GM23338 (cell line): ENCODE data around the gene PALLD. TPM values are rescaled to one million over a fixed set of nuclear protein-coding genes. Genes with fewer than 3 reads are reported as not detected.

Experiments used
- ATAC-seq: fragments of 200-7000 bp; cut with Tn5 transposase; 3 replicates; pipeline ENCODE4 v1.9.1; 2020
- DNase-seq: peaks from one replicate; pipeline ENCODE4 v3.0.0-alpha.2; 2015; ENCODE audit warnings: low spot score
- H2AFZ ChIP-seq: fragments of 200-600 bp; sonication (generic); 2 replicates; pipeline ENCODE4 v1.8.0; 2016; ENCODE audit warnings: antibody characterized with exemption, mild to moderate bottlenecking, moderate library complexity
- H3F3A ChIP-seq: fragments of 200-600 bp; sonication (generic); replicated peaks from 2 replicates; pipeline ENCODE4 v1.8.0; 2017; ENCODE audit warnings: antibody characterized with exemption, mixed run types, low read depth
- H3K27ac ChIP-seq: fragments of 200-600 bp; sonication (generic); 2 replicates; pipeline ENCODE4 v1.6.1; 2016; ENCODE audit warnings: low read depth
- H3K27me3 ChIP-seq: fragments of 200-600 bp; sonication (generic); 2 replicates; pipeline ENCODE4 v1.8.0; 2016; ENCODE audit warnings: mild to moderate bottlenecking, mixed run types, moderate library complexity; ENCODE audit not compliant: insufficient read depth
- H3K36me3 ChIP-seq: fragments of 200-600 bp; sonication (generic); 2 replicates; pipeline ENCODE4 v1.8.0; 2016; ENCODE audit warnings: mild to moderate bottlenecking; ENCODE audit not compliant: insufficient read depth
- H3K4me1 ChIP-seq: fragments of 200-600 bp; sonication (generic); 2 replicates; pipeline ENCODE4 v1.8.0; 2016; ENCODE audit warnings: mild to moderate bottlenecking, moderate library complexity; ENCODE audit not compliant: insufficient read depth
- H3K4me2 ChIP-seq: fragments of 200-600 bp; sonication (generic); 2 replicates; pipeline ENCODE4 v1.7.1; 2017; ENCODE audit warnings: mixed run types
- H3K4me3 ChIP-seq: fragments of 200-600 bp; sonication (generic); 2 replicates; pipeline ENCODE4 v1.6.1; 2016; ENCODE audit warnings: mixed run types
- H3K79me2 ChIP-seq: fragments of 200-600 bp; sonication (generic); replicated peaks from 2 replicates; pipeline ENCODE4 v1.8.0; 2017; ENCODE audit warnings: mild to moderate bottlenecking; ENCODE audit not compliant: insufficient read depth
- H3K9me2 ChIP-seq: fragments of 200-600 bp; sonication (generic); 2 replicates; pipeline ENCODE4 v1.8.0; 2017; ENCODE audit not compliant: insufficient read depth
- H4K20me1 ChIP-seq: fragments of 200-600 bp; sonication (generic); replicated peaks from 2 replicates; pipeline ENCODE4 v1.8.0; 2017; ENCODE audit warnings: mild to moderate bottlenecking; ENCODE audit not compliant: insufficient read depth
- H3K27ac Mint-ChIP-seq: 2 replicates; pipeline ENCODE4 v1.8.0; 2020; ENCODE audit warnings: inconsistent platforms, mild to moderate bottlenecking, moderate library complexity, mixed read lengths
- H3K27me3 Mint-ChIP-seq: 3 replicates; pipeline ENCODE4 v1.8.0; 2022; ENCODE audit warnings: low read depth, mild to moderate bottlenecking, moderate library complexity, mixed read lengths, inconsistent platforms; ENCODE audit not compliant: insufficient read depth, poor library complexity
- H3K36me3 Mint-ChIP-seq: 3 replicates; pipeline ENCODE4 v1.8.0; 2021; ENCODE audit warnings: low read depth, mild to moderate bottlenecking, inconsistent platforms, moderate library complexity, mixed read lengths
- H3K4me1 Mint-ChIP-seq: 3 replicates; pipeline ENCODE4 v1.8.0; 2020; ENCODE audit warnings: mild to moderate bottlenecking, inconsistent platforms, mixed read lengths
- H3K4me3 Mint-ChIP-seq: 3 replicates; pipeline ENCODE4 v1.8.0; 2021; ENCODE audit warnings: moderate library complexity, mild to moderate bottlenecking, inconsistent platforms, mixed read lengths
- H3K9me3 Mint-ChIP-seq: 3 replicates; pipeline ENCODE4 v1.8.0; 2020; ENCODE audit warnings: moderate library complexity, mild to moderate bottlenecking, inconsistent platforms, mixed read lengths
- NANOG ChIP-seq: IDR thresholded peaks from 2 replicates; pipeline ENCODE4 v1.6.1; 2016; ENCODE audit warnings: antibody characterized with exemption, borderline replicate concordance
- polyA plus RNA-seq: library from polyadenylated mRNA; unstranded; fragments of >200 nt; fragmentation: Nextera tagmentation; extraction: Ambion mirVana; gene quantifications from 2 replicates; pipeline ENCODE4 v1.2.1, GENCODE V29; 2016
- total RNA-seq: library from RNA; depleted of rRNA; stranded (reverse); fragments of >200 nt; shearing (Covaris generic); gene quantifications from 2 replicates; pipeline ENCODE4 v1.2.3, GENCODE V29; 2014
- TF ChIP-seq, protein P1 (sequence below), 2 experiments: fragments of 200-600 bp in 1 of 2; sonication (generic) in 1 of 2; conservative IDR thresholded peaks; 2 replicates each; pipeline versions ENCODE4 v1.5.1 to v1.6.1; 2016 to 2017; ENCODE audit warnings: antibody characterized with exemption in 2 of 2, low read depth in 2 of 2, mild to moderate bottlenecking in 2 of 2, moderate library complexity in 1 of 2
- TF ChIP-seq, protein P2 (sequence below): fragments of 250-450 bp; sonication (Bioruptor Pico); IDR thresholded peaks from 2 replicates; pipeline ENCODE4 v1.5.0; 2020; ENCODE audit warnings: mild to moderate bottlenecking, moderate library complexity

Gene PALLD
- total and polyA plus RNA-seq, 2 experiments from 2014 or later, result 13.1 to 30.2 TPM

DNA sequence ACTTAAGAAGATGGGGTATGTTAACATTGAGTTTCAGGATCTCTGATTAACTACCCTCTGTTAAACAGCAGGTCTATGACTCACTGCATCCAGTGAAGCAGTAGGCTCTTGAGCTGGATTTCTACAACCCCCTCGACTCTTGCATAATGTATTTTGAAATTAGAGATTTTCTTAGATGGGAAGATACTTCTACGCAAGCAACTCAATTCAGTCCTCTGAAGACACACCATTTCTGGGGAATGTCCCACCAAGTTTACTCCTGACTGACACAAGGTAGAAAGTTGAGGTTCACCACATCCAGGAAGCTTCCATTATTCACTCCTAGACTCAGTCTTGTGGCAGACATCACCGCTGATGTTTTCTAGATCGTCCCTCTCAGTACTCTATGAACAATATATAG lies 12.9 kb downstream of the PALLD start:
- TF ChIP-seq, protein P1, sequence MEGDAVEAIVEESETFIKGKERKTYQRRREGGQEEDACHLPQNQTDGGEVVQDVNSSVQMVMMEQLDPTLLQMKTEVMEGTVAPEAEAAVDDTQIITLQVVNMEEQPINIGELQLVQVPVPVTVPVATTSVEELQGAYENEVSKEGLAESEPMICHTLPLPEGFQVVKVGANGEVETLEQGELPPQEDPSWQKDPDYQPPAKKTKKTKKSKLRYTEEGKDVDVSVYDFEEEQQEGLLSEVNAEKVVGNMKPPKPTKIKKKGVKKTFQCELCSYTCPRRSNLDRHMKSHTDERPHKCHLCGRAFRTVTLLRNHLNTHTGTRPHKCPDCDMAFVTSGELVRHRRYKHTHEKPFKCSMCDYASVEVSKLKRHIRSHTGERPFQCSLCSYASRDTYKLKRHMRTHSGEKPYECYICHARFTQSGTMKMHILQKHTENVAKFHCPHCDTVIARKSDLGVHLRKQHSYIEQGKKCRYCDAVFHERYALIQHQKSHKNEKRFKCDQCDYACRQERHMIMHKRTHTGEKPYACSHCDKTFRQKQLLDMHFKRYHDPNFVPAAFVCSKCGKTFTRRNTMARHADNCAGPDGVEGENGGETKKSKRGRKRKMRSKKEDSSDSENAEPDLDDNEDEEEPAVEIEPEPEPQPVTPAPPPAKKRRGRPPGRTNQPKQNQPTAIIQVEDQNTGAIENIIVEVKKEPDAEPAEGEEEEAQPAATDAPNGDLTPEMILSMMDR (conservative IDR thresholded peaks at IDR 0.05; ENCODE audit: low read depth in 2 of 2), result no peak
- TF ChIP-seq, protein P2, sequence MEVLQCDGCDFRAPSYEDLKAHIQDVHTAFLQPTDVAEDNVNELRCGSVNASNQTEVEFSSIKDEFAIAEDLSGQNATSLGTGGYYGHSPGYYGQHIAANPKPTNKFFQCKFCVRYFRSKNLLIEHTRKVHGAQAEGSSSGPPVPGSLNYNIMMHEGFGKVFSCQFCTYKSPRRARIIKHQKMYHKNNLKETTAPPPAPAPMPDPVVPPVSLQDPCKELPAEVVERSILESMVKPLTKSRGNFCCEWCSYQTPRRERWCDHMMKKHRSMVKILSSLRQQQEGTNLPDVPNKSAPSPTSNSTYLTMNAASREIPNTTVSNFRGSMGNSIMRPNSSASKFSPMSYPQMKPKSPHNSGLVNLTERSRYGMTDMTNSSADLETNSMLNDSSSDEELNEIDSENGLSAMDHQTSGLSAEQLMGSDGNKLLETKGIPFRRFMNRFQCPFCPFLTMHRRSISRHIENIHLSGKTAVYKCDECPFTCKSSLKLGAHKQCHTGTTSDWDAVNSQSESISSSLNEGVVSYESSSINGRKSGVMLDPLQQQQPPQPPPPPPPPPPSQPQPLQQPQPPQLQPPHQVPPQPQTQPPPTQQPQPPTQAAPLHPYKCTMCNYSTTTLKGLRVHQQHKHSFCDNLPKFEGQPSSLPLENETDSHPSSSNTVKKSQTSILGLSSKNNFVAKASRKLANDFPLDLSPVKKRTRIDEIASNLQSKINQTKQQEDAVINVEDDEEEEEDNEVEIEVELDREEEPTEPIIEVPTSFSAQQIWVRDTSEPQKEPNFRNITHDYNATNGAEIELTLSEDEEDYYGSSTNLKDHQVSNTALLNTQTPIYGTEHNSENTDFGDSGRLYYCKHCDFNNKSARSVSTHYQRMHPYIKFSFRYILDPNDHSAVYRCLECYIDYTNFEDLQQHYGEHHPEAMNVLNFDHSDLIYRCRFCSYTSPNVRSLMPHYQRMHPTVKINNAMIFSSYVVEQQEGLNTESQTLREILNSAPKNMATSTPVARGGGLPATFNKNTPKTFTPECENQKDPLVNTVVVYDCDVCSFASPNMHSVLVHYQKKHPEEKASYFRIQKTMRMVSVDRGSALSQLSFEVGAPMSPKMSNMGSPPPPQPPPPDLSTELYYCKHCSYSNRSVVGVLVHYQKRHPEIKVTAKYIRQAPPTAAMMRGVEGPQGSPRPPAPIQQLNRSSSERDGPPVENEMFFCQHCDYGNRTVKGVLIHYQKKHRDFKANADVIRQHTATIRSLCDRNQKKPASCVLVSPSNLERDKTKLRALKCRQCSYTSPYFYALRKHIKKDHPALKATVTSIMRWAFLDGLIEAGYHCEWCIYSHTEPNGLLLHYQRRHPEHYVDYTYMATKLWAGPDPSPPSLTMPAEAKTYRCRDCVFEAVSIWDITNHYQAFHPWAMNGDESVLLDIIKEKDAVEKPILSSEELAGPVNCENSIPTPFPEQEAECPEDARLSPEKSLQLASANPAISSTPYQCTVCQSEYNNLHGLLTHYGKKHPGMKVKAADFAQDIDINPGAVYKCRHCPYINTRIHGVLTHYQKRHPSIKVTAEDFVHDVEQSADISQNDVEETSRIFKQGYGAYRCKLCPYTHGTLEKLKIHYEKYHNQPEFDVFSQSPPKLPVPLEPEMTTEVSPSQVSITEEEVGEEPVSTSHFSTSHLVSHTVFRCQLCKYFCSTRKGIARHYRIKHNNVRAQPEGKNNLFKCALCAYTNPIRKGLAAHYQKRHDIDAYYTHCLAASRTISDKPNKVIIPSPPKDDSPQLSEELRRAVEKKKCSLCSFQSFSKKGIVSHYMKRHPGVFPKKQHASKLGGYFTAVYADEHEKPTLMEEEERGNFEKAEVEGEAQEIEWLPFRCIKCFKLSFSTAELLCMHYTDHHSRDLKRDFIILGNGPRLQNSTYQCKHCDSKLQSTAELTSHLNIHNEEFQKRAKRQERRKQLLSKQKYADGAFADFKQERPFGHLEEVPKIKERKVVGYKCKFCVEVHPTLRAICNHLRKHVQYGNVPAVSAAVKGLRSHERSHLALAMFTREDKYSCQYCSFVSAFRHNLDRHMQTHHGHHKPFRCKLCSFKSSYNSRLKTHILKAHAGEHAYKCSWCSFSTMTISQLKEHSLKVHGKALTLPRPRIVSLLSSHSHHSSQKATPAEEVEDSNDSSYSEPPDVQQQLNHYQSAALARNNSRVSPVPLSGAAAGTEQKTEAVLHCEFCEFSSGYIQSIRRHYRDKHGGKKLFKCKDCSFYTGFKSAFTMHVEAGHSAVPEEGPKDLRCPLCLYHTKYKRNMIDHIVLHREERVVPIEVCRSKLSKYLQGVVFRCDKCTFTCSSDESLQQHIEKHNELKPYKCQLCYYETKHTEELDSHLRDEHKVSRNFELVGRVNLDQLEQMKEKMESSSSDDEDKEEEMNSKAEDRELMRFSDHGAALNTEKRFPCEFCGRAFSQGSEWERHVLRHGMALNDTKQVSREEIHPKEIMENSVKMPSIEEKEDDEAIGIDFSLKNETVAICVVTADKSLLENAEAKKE (CRISPR knock-in tag), result no peak
- no peak for TF ChIP-seq NANOG
- H3K79me2 ChIP-seq, result no peaks in the 10 kb centered on the region
- no peak overlapping the region for H3K4me2 ChIP-seq
- no peaks in the 10 kb centered on the region; the same call in 1 of the 2 replicates for H4K20me1 ChIP-seq
- H3K9me3 Mint-ChIP-seq, result no peaks in the 10 kb centered on the region
- H2AFZ ChIP-seq, result no peak overlapping the region
- no peaks in the 10 kb centered on the region for H3K4me1 Mint-ChIP-seq
- no peak for DNase-seq
- H3K9me2 ChIP-seq, result no peaks in the 10 kb centered on the region
- ATAC-seq, result no peak
- H3K4me1 ChIP-seq, result no peaks in the 10 kb centered on the region
- no peaks in the 10 kb centered on the region for H3K36me3 ChIP-seq
- H3K4me3 ChIP-seq, result no peak overlapping the region
- no peaks in the 10 kb centered on the region for H3K36me3 Mint-ChIP-seq
- no peak overlapping the region for H3K27ac ChIP-seq
- no peak overlapping the region for H3K27ac Mint-ChIP-seq
- H3F3A ChIP-seq, result no peaks in the 10 kb centered on the region
- no peaks in the 10 kb centered on the region for H3K27me3 Mint-ChIP-seq
- no peaks in the 10 kb centered on the region for H3K27me3 ChIP-seq
- no peak overlapping the region for H3K4me3 Mint-ChIP-seq
